ENCODE measurements around the gene HMG20B.

Gene HMG20B

GRCh38 chr19:3544742-3545668, 27.7 kb upstream of the HMG20B start:
- DNase-seq = peak; percentile 90
- Mint-ChIP-seq H3K4me3 (peak overlapping the region; percentile 27), H3K27me3 (no peaks in the 10 kb centered on the region), H3K36me3 (ENCODE audit: low read depth) (peaks cover 55% of the 10 kb centered on the region), H3K27ac (peak overlapping the region; percentile 87), H3K9me3 (no peaks in the 10 kb centered on the region), H3K4me1 (ENCODE audit: low read depth) (peaks cover 9% of the 10 kb centered on the region)

GRCh38 chr19:3545669-3546034, 27.1 kb upstream of the HMG20B start:
- H3K4me3 Mint-ChIP-seq = no peak overlapping the region

GRCh38 chr19:3546119-3546518, 26.6 kb upstream of the HMG20B start:
- Mint-ChIP-seq H3K36me3 (ENCODE audit: low read depth) (peaks cover 61% of the 10 kb centered on the region), H3K27ac (peak overlapping the region; percentile 87), H3K27me3 (no peaks in the 10 kb centered on the region), H3K4me1 (ENCODE audit: low read depth) (peaks cover 12% of the 10 kb centered on the region), H3K9me3 (no peaks in the 10 kb centered on the region), H3K4me3 (no peak overlapping the region)
- no peak for DNase-seq

More at GRCh38 chr19:3545669-3546034, 27.1 kb upstream of the HMG20B start:
- H3K36me3 Mint-ChIP-seq (ENCODE audit: low read depth) = peaks cover 57% of the 10 kb centered on the region
- no peak for DNase-seq
- no peaks in the 10 kb centered on the region for H3K9me3 Mint-ChIP-seq
- H3K27me3 Mint-ChIP-seq = no peaks in the 10 kb centered on the region
- H3K4me1 Mint-ChIP-seq (ENCODE audit: low read depth) = peaks cover 9% of the 10 kb centered on the region
- H3K27ac Mint-ChIP-seq = peak overlapping the region; percentile 87

- Mint-ChIP-seq H3K4me1 (ENCODE audit: low read depth) (peaks cover 17% of the 10 kb centered on the region), H3K27ac (peak overlapping the region; percentile 14), H3K36me3 (ENCODE audit: low read depth) (peaks cover 63% of the 10 kb centered on the region), H3K9me3 (no peaks in the 10 kb centered on the region), H3K4me3 (no peak overlapping the region), H3K27me3 (no peaks in the 10 kb centered on the region)
- peak; percentile 59 for DNase-seq
Observed at GRCh38 chr19:3547301-3547731, 25.4 kb upstream of the HMG20B start.

GRCh38 chr19:3547767-3548282, 24.9 kb upstream of the HMG20B start:
- Mint-ChIP-seq H3K4me3 (no peak overlapping the region), H3K27ac (peak overlapping the region; percentile 14), H3K4me1 (ENCODE audit: low read depth) (peaks cover 21% of the 10 kb centered on the region)

GRCh38 chr19:3548606-3549005, 24.1 kb upstream of the HMG20B start:
- H3K27me3 Mint-ChIP-seq = no peaks in the 10 kb centered on the region
- no peak overlapping the region for H3K4me3 Mint-ChIP-seq
- no peaks in the 10 kb centered on the region for H3K9me3 Mint-ChIP-seq
- peak overlapping the region; percentile 8 for H3K27ac Mint-ChIP-seq
- peaks cover 68% of the 10 kb centered on the region for H3K36me3 Mint-ChIP-seq (ENCODE audit: low read depth)
- H3K4me1 Mint-ChIP-seq (ENCODE audit: low read depth) = peaks cover 25% of the 10 kb centered on the region
- DNase-seq = no peak

More at GRCh38 chr19:3547767-3548282, 24.9 kb upstream of the HMG20B start:
- H3K9me3 Mint-ChIP-seq = no peaks in the 10 kb centered on the region
- peaks cover 65% of the 10 kb centered on the region for H3K36me3 Mint-ChIP-seq (ENCODE audit: low read depth)
- no peaks in the 10 kb centered on the region for H3K27me3 Mint-ChIP-seq
- no peak for DNase-seq

GRCh38 chr19:3549816-3550215, 22.9 kb upstream of the HMG20B start:
- no peak overlapping the region for H3K4me3 Mint-ChIP-seq
- H3K9me3 Mint-ChIP-seq = no peaks in the 10 kb centered on the region
- H3K27ac Mint-ChIP-seq = no peak overlapping the region
- H3K36me3 Mint-ChIP-seq (ENCODE audit: low read depth) = peaks cover 69% of the 10 kb centered on the region
- no peak for DNase-seq
- H3K4me1 Mint-ChIP-seq (ENCODE audit: low read depth) = peaks cover 32% of the 10 kb centered on the region
- H3K27me3 Mint-ChIP-seq = no peaks in the 10 kb centered on the region

GRCh38 chr19:3550947-3551791, 21.6 kb upstream of the HMG20B start:
- H3K27me3 Mint-ChIP-seq = no peaks in the 10 kb centered on the region
- H3K27ac Mint-ChIP-seq = peak overlapping the region; percentile 76
- H3K4me3 Mint-ChIP-seq = no peak overlapping the region

GRCh38 chr19:3551792-3552095, 21.0 kb upstream of the HMG20B start:
- peak overlapping the region; percentile 76 for H3K27ac Mint-ChIP-seq
- no peaks in the 10 kb centered on the region for H3K27me3 Mint-ChIP-seq
- no peak for DNase-seq
- no peak overlapping the region for H3K4me3 Mint-ChIP-seq
- peaks cover 68% of the 10 kb centered on the region for H3K36me3 Mint-ChIP-seq (ENCODE audit: low read depth)
- H3K4me1 Mint-ChIP-seq (ENCODE audit: low read depth) = peaks cover 42% of the 10 kb centered on the region
- H3K9me3 Mint-ChIP-seq = no peaks in the 10 kb centered on the region

More at GRCh38 chr19:3550947-3551791, 21.6 kb upstream of the HMG20B start:
- DNase-seq = no peak
- peaks cover 67% of the 10 kb centered on the region for H3K36me3 Mint-ChIP-seq (ENCODE audit: low read depth)
- peaks cover 37% of the 10 kb centered on the region for H3K4me1 Mint-ChIP-seq (ENCODE audit: low read depth)
- H3K9me3 Mint-ChIP-seq = no peaks in the 10 kb centered on the region

GRCh38 chr19:3554254-3555083, 18.3 kb upstream of the HMG20B start:
- H3K4me1 Mint-ChIP-seq (ENCODE audit: low read depth) = peaks cover 48% of the 10 kb centered on the region
- H3K27ac Mint-ChIP-seq = peak overlapping the region; percentile 95
- peaks cover 47% of the 10 kb centered on the region for H3K36me3 Mint-ChIP-seq (ENCODE audit: low read depth)
- DNase-seq = no peak
- no peaks in the 10 kb centered on the region for H3K9me3 Mint-ChIP-seq
- no peaks in the 10 kb centered on the region for H3K27me3 Mint-ChIP-seq
- H3K4me3 Mint-ChIP-seq = peak overlapping the region; percentile 97

- Mint-ChIP-seq H3K4me1 (ENCODE audit: low read depth) (peaks cover 47% of the 10 kb centered on the region), H3K27me3 (no peaks in the 10 kb centered on the region), H3K36me3 (ENCODE audit: low read depth) (peaks cover 36% of the 10 kb centered on the region), H3K27ac (peak overlapping the region; percentile 95), H3K4me3 (peak overlapping the region; percentile 97), H3K9me3 (no peaks in the 10 kb centered on the region)
- DNase-seq = no peak
Observed at GRCh38 chr19:3555653-3556422, 16.9 kb upstream of the HMG20B start.

GRCh38 chr19:3556423-3556977, 16.2 kb upstream of the HMG20B start:
- Mint-ChIP-seq H3K36me3 (ENCODE audit: low read depth) (peaks cover 33% of the 10 kb centered on the region), H3K4me3 (peak overlapping the region; percentile 97), H3K9me3 (no peaks in the 10 kb centered on the region), H3K27me3 (no peaks in the 10 kb centered on the region), H3K27ac (peak overlapping the region; percentile 95), H3K4me1 (ENCODE audit: low read depth) (peaks cover 45% of the 10 kb centered on the region)
- DNase-seq = no peak

GRCh38 chr19:3556978-3557460, 15.7 kb upstream of the HMG20B start:
- DNase-seq = peak; percentile 78
- no peaks in the 10 kb centered on the region for H3K27me3 Mint-ChIP-seq
- no peaks in the 10 kb centered on the region for H3K9me3 Mint-ChIP-seq
- H3K4me1 Mint-ChIP-seq (ENCODE audit: low read depth) = peaks cover 41% of the 10 kb centered on the region
- peaks cover 29% of the 10 kb centered on the region for H3K36me3 Mint-ChIP-seq (ENCODE audit: low read depth)
- H3K27ac Mint-ChIP-seq = peak overlapping the region; percentile 95
- H3K4me3 Mint-ChIP-seq = peak overlapping the region; percentile 97
